Measurements from ENCODE around the gene SLC6A5. TPM values are rescaled to one million over a fixed set of nuclear protein-coding genes. Genes with fewer than 3 reads are reported as not detected.

The SLC6A5 gene
- total and polyA plus RNA-seq, 2 of the 8 experiments (the other 6 are each of a cell fraction or from before 2014, with no cell fraction given): not detected

DNA sequence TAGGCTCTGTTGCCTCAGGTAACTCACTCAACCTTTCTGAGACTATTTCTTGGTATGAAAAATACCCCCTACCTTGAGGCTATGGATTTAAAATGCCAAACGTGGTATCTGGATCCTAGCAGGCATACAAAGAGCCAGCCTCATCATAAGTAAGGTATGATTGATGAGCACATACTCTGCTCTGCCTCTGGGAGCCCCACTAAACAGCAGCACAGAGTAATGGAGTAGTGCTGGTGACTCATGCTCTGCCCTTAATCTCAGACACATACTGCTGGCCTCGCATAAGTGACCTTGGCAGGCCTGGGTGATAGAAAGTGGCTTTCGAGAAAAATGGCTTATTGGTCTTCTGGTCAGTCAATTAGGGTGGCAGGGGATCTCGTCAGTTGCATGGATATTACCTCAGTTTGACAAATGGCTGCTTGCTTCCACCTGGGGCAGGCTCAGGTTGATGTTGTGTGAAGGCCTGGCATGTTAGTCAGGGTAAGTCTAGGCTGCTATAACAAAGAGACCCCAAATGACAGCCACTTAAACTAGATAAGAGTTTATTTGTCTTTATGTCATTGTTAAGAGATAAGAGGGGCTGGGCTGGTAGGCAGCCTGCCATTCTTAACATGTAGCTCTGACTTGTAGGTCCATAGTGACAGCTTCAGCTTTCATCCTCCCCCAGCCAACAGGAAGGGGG, 15.2 kb upstream of the SLC6A5 start (continued):
- TF ChIP-seq SP1 (IDR thresholded peaks at IDR 0.05; ENCODE audit: low read depth, low read length) (no peak), POLR2AphosphoS5 (IDR thresholded peaks at IDR 0.05; ENCODE audit: low read depth, low read length) (no peak), SIRT6 (IDR thresholded peaks at IDR 0.05; ENCODE audit: low read length) (no peak)
